ENCODE results near the gene PLCB2. TPM values are rescaled to one million over a fixed set of nuclear protein-coding genes. Genes with fewer than 3 reads are reported as not detected.

PLCB2 gene
- total and polyA plus RNA-seq, 8 donors = 13.5 to 86.4 (median 14.9) TPM

DNA sequence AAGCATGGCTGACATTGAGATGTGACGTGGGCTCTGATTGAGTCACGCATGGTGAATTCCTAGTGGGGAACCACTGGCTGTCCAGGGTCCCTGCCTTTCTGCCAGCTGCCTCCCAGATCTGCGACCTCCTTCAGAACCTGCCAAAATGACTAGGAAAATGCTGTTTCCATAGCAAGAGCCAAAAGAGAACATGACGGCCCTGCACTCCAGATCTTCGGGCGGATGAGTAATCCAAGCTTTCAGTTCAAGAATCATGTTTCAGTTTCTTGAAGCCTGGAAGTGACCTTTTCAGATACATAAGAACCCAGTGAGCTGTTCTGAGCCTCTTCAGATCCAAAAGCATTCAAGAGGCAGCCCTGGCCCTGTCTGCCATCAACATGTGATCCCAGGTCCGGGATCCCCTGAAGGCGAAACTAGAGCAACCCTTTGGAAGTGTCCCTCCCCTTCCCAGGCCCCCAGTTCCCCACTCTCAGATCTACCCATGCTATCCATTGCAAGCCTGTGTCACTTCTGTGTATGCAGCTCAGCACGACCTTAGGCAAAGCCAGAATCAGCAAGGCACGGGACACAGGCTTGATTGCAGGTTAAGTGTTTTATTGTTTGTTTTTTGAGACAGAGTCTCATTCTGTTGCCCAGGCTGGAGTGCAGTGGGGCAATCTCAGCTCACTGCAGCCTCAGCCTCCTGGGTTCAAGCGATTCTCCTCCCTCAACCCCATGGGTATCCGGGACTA is 44.5 kb downstream of the PLCB2 start:
- DNase-seq = no peak
- Histone ChIP-seq H3K4me1 (peaks cover 0 to 5% of the 10 kb centered on the region in 2 donors), H3K36me3 (no peaks in the 10 kb centered on the region), H3K4me3 (no peak overlapping the region), H3K27ac (peak overlapping the region; percentile 46 to 62), H3K27me3 (no peaks in the 10 kb centered on the region), H3K9me3 (no peaks in the 10 kb centered on the region)
- TF ChIP-seq, protein P1, sequence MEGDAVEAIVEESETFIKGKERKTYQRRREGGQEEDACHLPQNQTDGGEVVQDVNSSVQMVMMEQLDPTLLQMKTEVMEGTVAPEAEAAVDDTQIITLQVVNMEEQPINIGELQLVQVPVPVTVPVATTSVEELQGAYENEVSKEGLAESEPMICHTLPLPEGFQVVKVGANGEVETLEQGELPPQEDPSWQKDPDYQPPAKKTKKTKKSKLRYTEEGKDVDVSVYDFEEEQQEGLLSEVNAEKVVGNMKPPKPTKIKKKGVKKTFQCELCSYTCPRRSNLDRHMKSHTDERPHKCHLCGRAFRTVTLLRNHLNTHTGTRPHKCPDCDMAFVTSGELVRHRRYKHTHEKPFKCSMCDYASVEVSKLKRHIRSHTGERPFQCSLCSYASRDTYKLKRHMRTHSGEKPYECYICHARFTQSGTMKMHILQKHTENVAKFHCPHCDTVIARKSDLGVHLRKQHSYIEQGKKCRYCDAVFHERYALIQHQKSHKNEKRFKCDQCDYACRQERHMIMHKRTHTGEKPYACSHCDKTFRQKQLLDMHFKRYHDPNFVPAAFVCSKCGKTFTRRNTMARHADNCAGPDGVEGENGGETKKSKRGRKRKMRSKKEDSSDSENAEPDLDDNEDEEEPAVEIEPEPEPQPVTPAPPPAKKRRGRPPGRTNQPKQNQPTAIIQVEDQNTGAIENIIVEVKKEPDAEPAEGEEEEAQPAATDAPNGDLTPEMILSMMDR (IDR thresholded peaks at IDR 0.05) = no peak
- intact Hi-C loops (cut with DNase I) = no loop called here
- peak; percentile 67 for ATAC-seq

DNA sequence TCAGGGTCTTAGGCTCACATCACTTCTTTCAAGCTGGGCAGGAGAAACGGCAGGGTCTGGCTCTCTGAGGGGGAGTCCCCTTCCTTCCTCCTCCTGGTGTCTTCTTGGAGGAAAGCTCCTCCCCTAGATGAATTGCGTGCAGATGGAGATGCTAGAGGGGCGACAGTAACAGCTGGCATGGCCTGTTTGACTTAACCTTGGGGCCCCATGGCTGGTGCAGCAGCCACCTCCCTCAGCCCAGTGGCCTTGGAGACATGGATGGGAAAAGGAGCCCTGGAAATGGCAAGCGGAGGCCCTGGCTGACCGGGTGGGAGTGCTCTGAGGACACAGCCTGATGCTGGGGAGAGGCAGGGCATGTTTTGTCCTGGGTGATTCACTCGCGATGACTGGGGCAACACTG is 48.7 kb downstream of the PLCB2 start:
- Histone ChIP-seq H3K27me3 (peaks cover 0 to 2% of the 10 kb centered on the region in 2 donors), H3K36me3 (no peaks in the 10 kb centered on the region), H3K9me3 (no peaks in the 10 kb centered on the region), H3K4me1 (no peaks in the 10 kb centered on the region), H3K27ac (no peak overlapping the region), H3K4me3 (no peak overlapping the region)
- ATAC-seq = no peak
- TF ChIP-seq, protein P1 (IDR thresholded peaks at IDR 0.05) = no peak
- DNase-seq = peak in 1 of 4 donors; percentile 45
- intact Hi-C loops (cut with DNase I) = no loop called here

DNA sequence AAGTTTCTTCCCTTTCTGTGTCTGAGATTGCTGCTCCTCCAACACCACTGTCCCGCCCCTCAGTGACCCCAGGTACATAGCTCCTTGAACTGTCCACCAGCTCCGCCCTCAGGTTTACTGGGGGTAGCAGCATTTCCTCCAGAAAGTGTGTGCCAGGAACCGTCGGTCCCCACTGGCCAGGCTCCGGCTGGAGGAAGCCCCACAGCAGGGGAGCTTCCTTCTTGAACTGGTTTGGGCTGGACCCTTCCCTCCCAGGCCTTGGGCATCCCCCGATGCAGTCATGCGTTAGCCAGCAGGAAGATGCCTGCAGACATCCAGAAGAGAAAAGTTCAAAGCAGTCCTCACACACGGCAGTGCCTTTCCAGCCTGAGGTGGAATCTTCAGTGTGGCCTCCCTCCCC is 49.2 kb downstream of the PLCB2 start:
- no peaks in the 10 kb centered on the region for H3K36me3 ChIP-seq
- ATAC-seq (no peak), DNase-seq (peak in 1 of 4 donors; percentile 39)
- no peak overlapping the region for H3K27ac ChIP-seq
- H3K27me3 ChIP-seq = peaks cover 0 to 7% of the 10 kb centered on the region in 2 donors
- H3K9me3 ChIP-seq = no peaks in the 10 kb centered on the region
- TF ChIP-seq, protein P1 (IDR thresholded peaks at IDR 0.05) = no peak
- H3K4me3 ChIP-seq = no peak overlapping the region
- intact Hi-C loops (cut with DNase I) = no loop called here
- H3K4me1 ChIP-seq = peaks cover under 1 to 4% of the 10 kb centered on the region in 2 donors

DNA sequence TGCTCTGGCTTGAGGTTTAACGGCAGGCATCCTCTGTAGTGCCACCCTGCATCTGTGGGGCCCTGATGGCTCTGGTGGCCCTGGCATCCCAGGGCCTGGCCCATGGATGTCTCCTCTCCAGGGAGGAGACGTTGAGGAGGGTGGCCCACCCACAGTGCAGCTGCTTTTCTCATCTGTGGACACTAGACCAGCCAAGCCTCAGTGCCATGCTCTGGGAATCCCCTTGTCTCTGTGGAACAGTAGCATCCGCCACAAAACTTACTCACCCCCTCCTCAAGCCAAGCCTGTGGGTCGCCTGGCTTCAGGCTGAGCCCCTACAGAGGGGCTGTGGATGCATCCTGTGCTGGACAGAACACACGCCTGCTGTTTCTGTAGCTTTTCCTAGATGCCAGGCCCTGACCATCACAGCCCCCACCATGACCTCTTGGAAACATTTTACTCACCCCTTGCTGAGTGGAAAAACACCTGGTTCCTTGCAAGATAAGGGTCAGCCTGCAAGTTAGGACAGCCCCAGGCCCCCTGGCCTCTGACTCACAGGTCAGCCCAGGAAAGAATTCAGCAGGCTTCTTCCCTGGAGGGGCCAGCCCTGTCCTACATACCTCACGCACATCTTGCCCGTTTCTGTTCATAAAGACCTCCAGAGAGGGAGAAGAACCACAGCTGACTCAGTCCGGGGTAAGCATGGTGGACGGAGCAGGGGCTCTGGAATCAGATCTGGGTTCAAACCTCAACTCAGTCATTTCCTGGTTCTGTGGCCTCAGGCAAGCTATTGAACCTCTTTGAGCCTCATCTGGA is 49.9 kb downstream of the PLCB2 start:
- H3K9me3 ChIP-seq = no peaks in the 10 kb centered on the region
- no peak for ATAC-seq

More for the DNA sequence above, 49.9 kb downstream of the PLCB2 start:
- H3K36me3 ChIP-seq = no peaks in the 10 kb centered on the region
- intact Hi-C loops (cut with DNase I) = no loop called here
- peaks cover 7 to 11% of the 10 kb centered on the region in 2 donors for H3K4me1 ChIP-seq
- TF ChIP-seq, protein P1 (IDR thresholded peaks at IDR 0.05) = no peak
- H3K27me3 ChIP-seq = peaks cover 0 to 14% of the 10 kb centered on the region in 2 donors
- H3K4me3 ChIP-seq = no peak overlapping the region
- no peak overlapping the region for H3K27ac ChIP-seq
- DNase-seq = peak in 1 of 4 donors; percentile 21

Data from left lung (tissue), 10 donors.